GM10248 (cell line): ENCODE measurements around the gene EFNA5.
"Not testable (repeated sequence)": the region's sequence is repeated elsewhere in the genome, so short reads cannot be mapped to it uniquely, and the experiment has no call there.

ENCODE experiments used
- CTCF ChIA-PET: fragments of 300-600 bp; sonication (Branson Sonifier 250); formaldehyde crosslinking; extraction: SDS; loops from one replicate; lab custom pipeline; 2021; ENCODE audit warnings: antibody characterized with exemption; lab: Yijun Ruan, JAX
- POLR2A ChIA-PET: fragments of 350-650 bp; sonication (Branson Sonifier 250); formaldehyde crosslinking; extraction: SDS; loops from one replicate; lab custom pipeline; 2020; ENCODE audit warnings: antibody characterized with exemption; lab: Yijun Ruan, JAX
- DNase-seq: peaks from one replicate; pipeline ENCODE4 v3.0.0; 2012; ENCODE audit errors: extremely low spot score
- CTCF ChIP-seq: IDR thresholded peaks from 2 replicates; pipeline ENCODE4 v1.5.1; 2012; ENCODE audit warnings: mild to moderate bottlenecking, low read depth; ENCODE audit errors: extremely low read depth, missing control alignments, control extremely low read depth

The EFNA5 gene

GRCh38 chr5:107439832-107440231 lies 230.9 kb downstream of the EFNA5 start:
- POLR2A ChIA-PET = no interaction called here
- no peak for TF ChIP-seq CTCF
- CTCF ChIA-PET = no interaction called here

GRCh38 chr5:107437986-107438510 lies 232.7 kb downstream of the EFNA5 start:
- POLR2A ChIA-PET = no interaction called here
- CTCF ChIA-PET = interaction anchor here (1.2 to 1.6 kb wide), 3 partner anchors 9 to 57 kb away, joined by 3 to 5 read pairs (median 5); no protein-coding TSS in a partner anchor
- TF ChIP-seq CTCF = no peak
- no peak for DNase-seq

More at GRCh38 chr5:107439832-107440231, 230.9 kb downstream of the EFNA5 start:
- DNase-seq = no peak

- no peak for TF ChIP-seq CTCF
- CTCF ChIA-PET = interaction anchor here (1.0 to 1.2 kb wide), 2 partner anchors 10 to 58 kb away, joined by 3 read pairs; no protein-coding TSS in a partner anchor
- no peak for DNase-seq
- POLR2A ChIA-PET = no interaction called here
Observed at GRCh38 chr5:107437154-107437553, 233.6 kb downstream of the EFNA5 start.

GRCh38 chr5:107436201-107436600 lies 234.5 kb downstream of the EFNA5 start:
- POLR2A ChIA-PET = no interaction called here
- CTCF ChIA-PET = interaction anchor here (1.0 to 1.5 kb wide), 2 partner anchors 8 to 10 kb away, joined by 3 read pairs; no protein-coding TSS in a partner anchor
- DNase-seq = no peak
- TF ChIP-seq CTCF = no peak

GRCh38 chr5:107435061-107435460 lies 235.7 kb downstream of the EFNA5 start:
- no peak for TF ChIP-seq CTCF
- DNase-seq = no peak
- CTCF ChIA-PET = interaction anchor here (0.9 to 1.6 kb wide), 4 partner anchors 8 to 146 kb away, joined by 3 to 4 read pairs (median 3); no protein-coding TSS in a partner anchor
- POLR2A ChIA-PET = no interaction called here

- DNase-seq, POLR2A ChIA-PET: not testable (repeated sequence)
- CTCF ChIA-PET = interaction anchor here (1.1 to 1.6 kb wide), 6 partner anchors 9 to 139 kb away, joined by 3 to 4 read pairs (median 4); no protein-coding TSS in a partner anchor
Observed at GRCh38 chr5:107433646-107434045, 237.1 kb downstream of the EFNA5 start.

GRCh38 chr5:107431998-107432397 lies 238.7 kb downstream of the EFNA5 start:
- DNase-seq = no peak
- POLR2A ChIA-PET = no interaction called here
- TF ChIP-seq CTCF = no peak
- CTCF ChIA-PET = interaction anchor here (0.8 to 1.4 kb wide), 4 partner anchors 23 to 173 kb away, joined by 3 read pairs; no protein-coding TSS in a partner anchor
